Left lung (tissue), 10 donors: ENCODE data around the gene PALLD. TPM values are rescaled to one million over a fixed set of nuclear protein-coding genes. Genes with fewer than 3 reads are reported as not detected.

Experiments used
- ATAC-seq: fragments of 200-7000 bp; cut with Tn5 transposase; one replicate; pipeline ENCODE4 v1.9.1; 2020; ENCODE audit warnings: moderate library complexity
- DNase-seq, 4 donors: peaks; one replicate each; pipeline ENCODE4 v3.0.0-alpha.2; 2013 to 2020
- H3K27ac ChIP-seq, 2 donors: fragments of 200-600 bp; sonication (generic) in 1 of 2; one replicate each; pipeline versions ENCODE4 v1.5.0 to v1.8.0; 2020 to 2021
- H3K27me3 ChIP-seq, 2 donors: fragments of 200-600 bp; sonication (generic) in 1 of 2; one replicate each; pipeline versions ENCODE4 v1.5.0 to v1.8.0; 2020 to 2021
- H3K36me3 ChIP-seq, 2 donors: fragments of 200-600 bp; sonication (generic) in 1 of 2; one replicate each; pipeline versions ENCODE4 v1.5.0 to v1.8.0; 2020 to 2021
- H3K4me1 ChIP-seq, 2 donors: fragments of 200-600 bp; one replicate each; pipeline ENCODE4 v1.8.0; 2021
- H3K4me3 ChIP-seq, 2 donors: fragments of 200-600 bp; sonication (generic) in 1 of 2; one replicate each; pipeline versions ENCODE4 v1.5.0 to v1.8.0; 2020 to 2021; ENCODE audit warnings: mild to moderate bottlenecking in 1 of 2
- H3K9me3 ChIP-seq, 2 donors: fragments of 200-600 bp; sonication (generic) in 1 of 2; one replicate each; pipeline versions ENCODE4 v1.5.0 to v1.8.0; 2020 to 2021
- intact Hi-C, 2 donors: fragments of 100-400 bp; cut with DNase I; formaldehyde crosslinking; loops; one replicate each; pipeline versions ENCODE4 v1.11.2 to v1.14.2; 2022
- polyA plus RNA-seq, 6 donors: library from polyadenylated mRNA; unstranded; fragments of 120-200 nt; gene quantifications; one replicate each; pipeline ENCODE4 v1.2.1, GENCODE V29; 2013; ENCODE audit not compliant: insufficient read length in 6 of 6
- total RNA-seq, 2 donors: library from RNA; stranded (reverse); fragmentation: NEBNext Ultra II Directional; extraction: Animal tissue kit (Norgen Biotek cat#: 25700); gene quantifications; one replicate each; pipeline ENCODE4 v1.2.1, GENCODE V29; 2021
- TF ChIP-seq, protein P1 (sequence below), 2 donors: fragments of 200-600 bp; sonication (generic) in 1 of 2; IDR thresholded peaks; one replicate each; pipeline versions ENCODE4 v1.5.0 to v1.8.0; 2021; ENCODE audit warnings: antibody characterized with exemption in 2 of 2
- donor health status: DM: no; HTN: yes; CAD: no.
- donor health status: DM: no; HTN: no; CAD: no.

The PALLD gene
- total and polyA plus RNA-seq, 8 donors = 67.5 to 194 (median 80.4) TPM

DNA sequence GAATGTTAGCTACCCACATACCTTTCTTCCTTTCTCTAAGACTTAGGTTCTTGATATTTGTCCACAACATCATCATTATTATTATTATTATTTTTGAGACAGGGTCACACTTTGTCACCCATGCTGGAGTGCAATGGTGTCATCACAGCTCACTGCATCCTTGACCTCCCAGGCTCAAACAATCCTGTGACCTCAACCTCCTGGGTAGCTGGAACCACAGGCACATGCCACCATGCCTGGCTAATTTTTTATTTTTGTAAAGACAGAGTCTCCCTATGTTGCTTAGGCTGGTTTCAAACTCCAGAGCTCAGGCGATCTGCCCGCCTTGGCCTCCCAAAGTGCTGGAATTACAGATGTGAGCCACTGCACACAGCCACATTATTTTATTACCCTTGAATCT lies 394.2 kb downstream of the PALLD start:
- Histone ChIP-seq H3K36me3 (peaks cover 0 to 16% of the 10 kb centered on the region in 2 donors), H3K4me1 (no peaks in the 10 kb centered on the region), H3K9me3 (no peaks in the 10 kb centered on the region), H3K27ac (no peak overlapping the region), H3K4me3 (no peak overlapping the region), H3K27me3 (no peaks in the 10 kb centered on the region)
- intact Hi-C loops = no loop called here
- DNase-seq (peak in 1 of 4 donors; percentile 18), ATAC-seq (no peak)
- TF ChIP-seq, protein P1, sequence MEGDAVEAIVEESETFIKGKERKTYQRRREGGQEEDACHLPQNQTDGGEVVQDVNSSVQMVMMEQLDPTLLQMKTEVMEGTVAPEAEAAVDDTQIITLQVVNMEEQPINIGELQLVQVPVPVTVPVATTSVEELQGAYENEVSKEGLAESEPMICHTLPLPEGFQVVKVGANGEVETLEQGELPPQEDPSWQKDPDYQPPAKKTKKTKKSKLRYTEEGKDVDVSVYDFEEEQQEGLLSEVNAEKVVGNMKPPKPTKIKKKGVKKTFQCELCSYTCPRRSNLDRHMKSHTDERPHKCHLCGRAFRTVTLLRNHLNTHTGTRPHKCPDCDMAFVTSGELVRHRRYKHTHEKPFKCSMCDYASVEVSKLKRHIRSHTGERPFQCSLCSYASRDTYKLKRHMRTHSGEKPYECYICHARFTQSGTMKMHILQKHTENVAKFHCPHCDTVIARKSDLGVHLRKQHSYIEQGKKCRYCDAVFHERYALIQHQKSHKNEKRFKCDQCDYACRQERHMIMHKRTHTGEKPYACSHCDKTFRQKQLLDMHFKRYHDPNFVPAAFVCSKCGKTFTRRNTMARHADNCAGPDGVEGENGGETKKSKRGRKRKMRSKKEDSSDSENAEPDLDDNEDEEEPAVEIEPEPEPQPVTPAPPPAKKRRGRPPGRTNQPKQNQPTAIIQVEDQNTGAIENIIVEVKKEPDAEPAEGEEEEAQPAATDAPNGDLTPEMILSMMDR (IDR thresholded peaks at IDR 0.05) = no peak

DNA sequence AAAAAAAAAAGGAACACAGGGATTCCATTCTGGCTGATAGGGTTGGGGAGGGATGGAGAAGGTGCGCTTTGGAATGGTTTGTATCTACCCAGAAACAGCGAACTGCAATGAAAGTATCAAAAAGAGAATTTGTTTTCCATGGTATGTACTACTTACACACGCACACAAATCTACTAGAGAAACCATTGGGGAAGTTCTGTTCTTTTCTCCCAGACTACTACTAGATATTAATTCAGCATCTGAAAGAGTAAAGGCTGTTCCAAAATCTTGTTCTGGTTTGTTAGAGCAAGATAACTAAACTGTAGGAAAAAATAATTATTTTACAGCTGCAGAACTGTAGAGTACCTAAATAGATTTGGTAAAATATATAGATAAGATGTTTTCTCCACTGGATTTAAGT lies 394.8 kb downstream of the PALLD start:
- intact Hi-C loops = no loop called here
- DNase-seq (no peak), ATAC-seq (no peak)
- H3K4me1 ChIP-seq = no peaks in the 10 kb centered on the region
- H3K4me3 ChIP-seq = no peak overlapping the region
- H3K27ac ChIP-seq = no peak overlapping the region
- no peaks in the 10 kb centered on the region for H3K27me3 ChIP-seq
- TF ChIP-seq, protein P1 (IDR thresholded peaks at IDR 0.05) = no peak
- no peaks in the 10 kb centered on the region for H3K9me3 ChIP-seq
- peaks cover 0 to 16% of the 10 kb centered on the region in 2 donors for H3K36me3 ChIP-seq

DNA sequence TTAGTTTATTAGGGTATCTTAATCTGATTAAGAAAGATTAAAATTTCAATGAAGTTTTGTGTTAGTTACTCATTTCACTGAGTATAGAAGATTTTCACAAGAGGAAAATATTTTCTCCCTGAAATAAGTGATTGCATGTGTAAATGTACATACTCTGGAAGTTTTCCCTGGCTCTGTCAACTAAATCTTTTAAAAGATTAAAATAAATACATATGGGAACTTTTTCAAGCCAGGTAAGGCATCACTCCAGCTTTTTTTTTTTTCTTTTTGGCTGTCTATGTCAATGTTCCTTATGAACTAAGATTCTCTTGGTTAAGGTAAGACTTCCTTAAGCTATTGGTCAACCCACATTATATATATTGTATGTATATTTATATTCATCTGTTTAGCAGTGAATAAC lies 395.6 kb downstream of the PALLD start:
- H3K4me1 ChIP-seq = no peaks in the 10 kb centered on the region
- intact Hi-C loops = no loop called here
- ATAC-seq (no peak), DNase-seq (no peak)
- TF ChIP-seq, protein P1 (IDR thresholded peaks at IDR 0.05) = no peak
- no peaks in the 10 kb centered on the region for H3K27me3 ChIP-seq
- H3K9me3 ChIP-seq = no peaks in the 10 kb centered on the region
- no peak overlapping the region for H3K27ac ChIP-seq
- H3K4me3 ChIP-seq = no peak overlapping the region
- H3K36me3 ChIP-seq = peaks cover 0 to 16% of the 10 kb centered on the region in 2 donors

DNA sequence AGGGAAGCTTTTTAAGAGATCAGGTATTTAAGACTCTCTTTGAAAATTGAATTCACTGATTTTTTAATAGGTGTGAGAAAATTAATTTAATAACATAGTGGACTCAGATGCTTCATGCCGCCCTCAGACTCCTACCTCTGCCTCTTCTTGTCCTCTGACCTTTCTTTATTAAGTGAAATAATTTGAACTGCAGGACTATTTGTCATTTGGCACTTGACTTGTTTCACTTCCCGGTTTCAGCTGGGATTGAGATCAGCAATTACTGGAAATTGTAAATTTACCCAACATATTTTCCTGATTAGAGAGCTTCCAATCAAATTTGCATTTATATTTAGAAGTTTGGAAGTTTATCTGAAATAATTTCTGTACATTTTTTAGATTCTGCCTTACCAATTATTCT lies 396.4 kb downstream of the PALLD start:
- Histone ChIP-seq H3K4me1 (no peaks in the 10 kb centered on the region), H3K4me3 (no peak overlapping the region)
- ATAC-seq = no peak

DNA sequence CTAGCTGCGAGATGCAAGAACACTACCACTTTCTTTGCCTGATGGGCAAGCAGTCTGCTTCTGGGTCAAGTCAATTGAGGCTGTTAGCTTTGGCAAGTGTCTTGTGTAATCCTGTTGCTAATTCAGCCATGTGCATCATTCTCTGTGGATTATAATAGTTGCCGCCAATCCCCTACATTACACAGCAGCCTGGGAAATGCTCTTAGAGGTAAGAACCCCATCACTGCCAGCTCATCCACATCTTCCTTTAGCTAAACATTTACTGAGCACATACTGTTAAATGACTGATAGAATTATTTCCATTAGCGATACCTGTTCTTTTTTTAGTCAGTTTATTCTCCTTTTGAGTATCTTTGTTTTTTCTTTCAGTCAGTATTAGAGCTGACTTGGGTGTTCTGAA lies 397.0 kb downstream of the PALLD start:
- no peaks in the 10 kb centered on the region for H3K9me3 ChIP-seq
- DNase-seq (no peak), ATAC-seq (no peak)
- intact Hi-C loops = no loop called here
- H3K27me3 ChIP-seq = no peaks in the 10 kb centered on the region
- H3K4me3 ChIP-seq = no peak overlapping the region
- peaks cover 0 to 18% of the 10 kb centered on the region in 2 donors for H3K36me3 ChIP-seq
- H3K27ac ChIP-seq = no peak overlapping the region
- H3K4me1 ChIP-seq = no peaks in the 10 kb centered on the region
- TF ChIP-seq, protein P1 (IDR thresholded peaks at IDR 0.05) = no peak

More for the DNA sequence above, 396.4 kb downstream of the PALLD start:
- Histone ChIP-seq H3K36me3 (peaks cover 0 to 16% of the 10 kb centered on the region in 2 donors), H3K27ac (no peak overlapping the region), H3K9me3 (no peaks in the 10 kb centered on the region), H3K27me3 (no peaks in the 10 kb centered on the region)
- TF ChIP-seq, protein P1 (IDR thresholded peaks at IDR 0.05) = no peak
- DNase-seq = no peak
- intact Hi-C loops = no loop called here
